SK-N-SH treated with all-trans-retinoic acid at 6 μM for 48 hours (cell line): Measurements from ENCODE around the gene SORCS1.
A peak's percentile ranks its signal among the peaks of the same experiment; 100 is the strongest.

Experiments used
- ATAC-seq: fragments of 200-7000 bp; cut with Tn5 transposase; 3 replicates; pipeline ENCODE4 v1.9.1; 2020; ENCODE audit warnings: mild to moderate bottlenecking, moderate library complexity
- ARNTL ChIP-seq: fragments of 450-650 bp; formaldehyde crosslinking; IDR thresholded peaks from 2 replicates; pipeline ENCODE4 v1.5.0; 2020; ENCODE audit warnings: low read depth, mild to moderate bottlenecking, moderate library complexity, borderline replicate concordance
- BACH2 ChIP-seq: fragments of 250-450 bp; sonication (Bioruptor Pico); IDR thresholded peaks from 2 replicates; pipeline ENCODE4 v1.9.0; 2021; ENCODE audit warnings: mild to moderate bottlenecking, borderline replicate concordance
- CSDC2 ChIP-seq: fragments of 250-450 bp; sonication (Bioruptor Pico); IDR thresholded peaks from 2 replicates; pipeline ENCODE4 v1.5.0; 2020; ENCODE audit warnings: mild to moderate bottlenecking, moderate library complexity
- CSRNP3 ChIP-seq: fragments of 250-450 bp; sonication (Bioruptor Pico); IDR thresholded peaks from 2 replicates; pipeline ENCODE4 v1.5.1; 2021; ENCODE audit warnings: mild to moderate bottlenecking, moderate library complexity
- ESRRG ChIP-seq: fragments of 250-450 bp; sonication (Bioruptor Pico); IDR thresholded peaks from 2 replicates; pipeline ENCODE4 v1.6.1; 2021; ENCODE audit warnings: mild to moderate bottlenecking
- ISL1 ChIP-seq: fragments of 250-450 bp; sonication (Bioruptor Pico); IDR thresholded peaks from 2 replicates; pipeline ENCODE4 v2.1.2; 2022; ENCODE audit warnings: mild to moderate bottlenecking, moderate library complexity
- OSR1 ChIP-seq: fragments of 250-450 bp; sonication (Bioruptor Pico); IDR thresholded peaks from 2 replicates; pipeline ENCODE4 v1.8.0; 2022; ENCODE audit warnings: moderate library complexity, mild to moderate bottlenecking, inconsistent platforms
- PATZ1 ChIP-seq: fragments of 250-450 bp; sonication (Bioruptor Pico); IDR thresholded peaks from 2 replicates; pipeline ENCODE4 v1.8.0; 2020; ENCODE audit warnings: mild to moderate bottlenecking, moderate library complexity, borderline replicate concordance
- POU6F1 ChIP-seq: fragments of 250-450 bp; sonication (Bioruptor Pico); IDR thresholded peaks from 2 replicates; pipeline ENCODE4 v1.8.0; 2021; ENCODE audit warnings: low read depth, mild to moderate bottlenecking, moderate library complexity, borderline replicate concordance
- PPARA ChIP-seq: fragments of 250-450 bp; sonication (Bioruptor Pico); IDR thresholded peaks from 2 replicates; pipeline ENCODE4 v1.5.0; 2020; ENCODE audit warnings: mild to moderate bottlenecking, borderline replicate concordance
- RARB ChIP-seq: fragments of 250-450 bp; sonication (Bioruptor Pico); IDR thresholded peaks from 2 replicates; pipeline ENCODE4 v1.8.0; 2021; ENCODE audit warnings: mild to moderate bottlenecking, moderate library complexity
- SNAI2 ChIP-seq: fragments of 250-450 bp; sonication (Bioruptor Pico); IDR thresholded peaks from 2 replicates; pipeline ENCODE4 v1.5.0; 2020; ENCODE audit warnings: mild to moderate bottlenecking, moderate library complexity
- TCF4 ChIP-seq: fragments of 250-450 bp; sonication (Bioruptor Pico); IDR thresholded peaks from 2 replicates; pipeline ENCODE4 v1.8.0; 2021; ENCODE audit warnings: mild to moderate bottlenecking, moderate library complexity, borderline replicate concordance
- TOX ChIP-seq: fragments of 250-450 bp; sonication (Bioruptor Pico); IDR thresholded peaks from 2 replicates; pipeline ENCODE4 v1.8.0; 2021; ENCODE audit warnings: mild to moderate bottlenecking, moderate library complexity, borderline replicate concordance
- ZC3H10 ChIP-seq: fragments of 250-450 bp; sonication (Bioruptor Pico); IDR thresholded peaks from 2 replicates; pipeline ENCODE4 v1.5.1; 2021; ENCODE audit warnings: mild to moderate bottlenecking, moderate library complexity
- ZFP3 ChIP-seq: fragments of 250-450 bp; sonication (Bioruptor Pico); IDR thresholded peaks from 2 replicates; pipeline ENCODE4 v1.5.0; 2020; ENCODE audit warnings: mild to moderate bottlenecking, moderate library complexity
- ZNF8 ChIP-seq: fragments of 450-650 bp; formaldehyde crosslinking; IDR thresholded peaks from 2 replicates; pipeline ENCODE4 v1.5.0; 2020; ENCODE audit warnings: mild to moderate bottlenecking, moderate library complexity
- TF ChIP-seq, protein P1 (sequence below): fragments of 250-450 bp; sonication (Bioruptor Pico); IDR thresholded peaks from 2 replicates; pipeline ENCODE4 v1.5.1; 2020; ENCODE audit warnings: low read depth, mild to moderate bottlenecking, moderate library complexity
- TF ChIP-seq, protein P2 (sequence below): fragments of 250-450 bp; sonication (Bioruptor Pico); IDR thresholded peaks from 2 replicates; pipeline ENCODE4 v1.5.0; 2020; ENCODE audit warnings: mild to moderate bottlenecking, moderate library complexity

SORCS1 gene

GRCh38 chr10:106714734-106715555, 449.6 kb downstream of the SORCS1 start (continued):
- TF ChIP-seq ARNTL, result no peak
- TF ChIP-seq RARB (CRISPR knock-in tag), result no peak
- TF ChIP-seq OSR1 (CRISPR knock-in tag), result no peak
- TF ChIP-seq TOX (CRISPR knock-in tag), result no peak
- TF ChIP-seq CSDC2 (CRISPR knock-in tag), result no peak
- TF ChIP-seq CSRNP3 (CRISPR knock-in tag), result peak; percentile 93; the same call in 1 of the 2 replicates
- TF ChIP-seq, protein P1, sequence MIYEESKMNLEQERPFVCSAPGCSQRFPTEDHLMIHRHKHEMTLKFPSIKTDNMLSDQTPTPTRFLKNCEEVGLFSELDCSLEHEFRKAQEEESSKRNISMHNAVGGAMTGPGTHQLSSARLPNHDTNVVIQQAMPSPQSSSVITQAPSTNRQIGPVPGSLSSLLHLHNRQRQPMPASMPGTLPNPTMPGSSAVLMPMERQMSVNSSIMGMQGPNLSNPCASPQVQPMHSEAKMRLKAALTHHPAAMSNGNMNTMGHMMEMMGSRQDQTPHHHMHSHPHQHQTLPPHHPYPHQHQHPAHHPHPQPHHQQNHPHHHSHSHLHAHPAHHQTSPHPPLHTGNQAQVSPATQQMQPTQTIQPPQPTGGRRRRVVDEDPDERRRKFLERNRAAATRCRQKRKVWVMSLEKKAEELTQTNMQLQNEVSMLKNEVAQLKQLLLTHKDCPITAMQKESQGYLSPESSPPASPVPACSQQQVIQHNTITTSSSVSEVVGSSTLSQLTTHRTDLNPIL (CRISPR knock-in tag), result peak; percentile 74; the same call in 1 of the 2 replicates

GRCh38 chr10:106713846-106714245, 450.7 kb downstream of the SORCS1 start:
- ATAC-seq, result no peak
- TF ChIP-seq SNAI2, result no peak

DNA sequence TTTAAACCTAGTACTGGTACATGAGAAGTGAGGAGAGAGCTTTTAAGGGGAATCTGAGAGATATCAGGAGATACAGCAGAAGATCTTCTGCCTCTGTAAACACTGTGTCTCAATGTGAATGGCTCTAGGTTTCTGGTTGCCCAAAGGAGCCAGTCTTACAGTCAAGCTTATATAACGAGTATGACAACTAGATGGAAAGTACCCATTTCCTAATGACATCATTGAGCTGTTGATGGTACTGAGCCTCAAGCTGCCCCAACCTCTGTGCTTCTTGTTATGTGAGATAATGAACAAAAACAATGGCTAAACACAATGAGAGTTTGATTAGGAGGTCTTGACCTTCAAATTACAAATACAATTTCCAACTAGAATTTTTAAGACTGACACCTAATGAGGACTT, 451.5 kb downstream of the SORCS1 start:
- no peak for ATAC-seq
- no peak for TF ChIP-seq ZNF8 (CRISPR knock-in tag)
- TF ChIP-seq ZFP3 (CRISPR knock-in tag), result no peak
- no peak for TF ChIP-seq ARNTL
- no peak for TF ChIP-seq ZC3H10 (CRISPR knock-in tag)
- no peak for TF ChIP-seq PPARA (CRISPR knock-in tag)
- TF ChIP-seq POU6F1 (CRISPR knock-in tag), result no peak
- TF ChIP-seq CSDC2 (CRISPR knock-in tag), result no peak
- no peak for TF ChIP-seq ISL1 (CRISPR knock-in tag)
- no peak for TF ChIP-seq PATZ1
- TF ChIP-seq ESRRG, result no peak
- TF ChIP-seq, protein P2, sequence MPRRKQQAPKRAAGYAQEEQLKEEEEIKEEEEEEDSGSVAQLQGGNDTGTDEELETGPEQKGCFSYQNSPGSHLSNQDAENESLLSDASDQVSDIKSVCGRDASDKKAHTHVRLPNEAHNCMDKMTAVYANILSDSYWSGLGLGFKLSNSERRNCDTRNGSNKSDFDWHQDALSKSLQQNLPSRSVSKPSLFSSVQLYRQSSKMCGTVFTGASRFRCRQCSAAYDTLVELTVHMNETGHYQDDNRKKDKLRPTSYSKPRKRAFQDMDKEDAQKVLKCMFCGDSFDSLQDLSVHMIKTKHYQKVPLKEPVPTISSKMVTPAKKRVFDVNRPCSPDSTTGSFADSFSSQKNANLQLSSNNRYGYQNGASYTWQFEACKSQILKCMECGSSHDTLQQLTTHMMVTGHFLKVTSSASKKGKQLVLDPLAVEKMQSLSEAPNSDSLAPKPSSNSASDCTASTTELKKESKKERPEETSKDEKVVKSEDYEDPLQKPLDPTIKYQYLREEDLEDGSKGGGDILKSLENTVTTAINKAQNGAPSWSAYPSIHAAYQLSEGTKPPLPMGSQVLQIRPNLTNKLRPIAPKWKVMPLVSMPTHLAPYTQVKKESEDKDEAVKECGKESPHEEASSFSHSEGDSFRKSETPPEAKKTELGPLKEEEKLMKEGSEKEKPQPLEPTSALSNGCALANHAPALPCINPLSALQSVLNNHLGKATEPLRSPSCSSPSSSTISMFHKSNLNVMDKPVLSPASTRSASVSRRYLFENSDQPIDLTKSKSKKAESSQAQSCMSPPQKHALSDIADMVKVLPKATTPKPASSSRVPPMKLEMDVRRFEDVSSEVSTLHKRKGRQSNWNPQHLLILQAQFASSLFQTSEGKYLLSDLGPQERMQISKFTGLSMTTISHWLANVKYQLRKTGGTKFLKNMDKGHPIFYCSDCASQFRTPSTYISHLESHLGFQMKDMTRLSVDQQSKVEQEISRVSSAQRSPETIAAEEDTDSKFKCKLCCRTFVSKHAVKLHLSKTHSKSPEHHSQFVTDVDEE (CRISPR knock-in tag), result no peak

- ATAC-seq, result no peak
- TF ChIP-seq ISL1 (CRISPR knock-in tag) (no peak), BACH2 (CRISPR knock-in tag) (no peak), SNAI2 (no peak), TOX (CRISPR knock-in tag) (no peak), ESRRG (no peak), PATZ1 (no peak), PPARA (CRISPR knock-in tag) (no peak), TCF4 (CRISPR knock-in tag) (no peak), ZC3H10 (CRISPR knock-in tag) (no peak)
- TF ChIP-seq, protein P1 (CRISPR knock-in tag), result no peak
Measured at GRCh38 chr10:106711313-106711906, 453.1 kb downstream of the SORCS1 start.
